ENCODE data around the gene CELF4.

CELF4 gene

DNA sequence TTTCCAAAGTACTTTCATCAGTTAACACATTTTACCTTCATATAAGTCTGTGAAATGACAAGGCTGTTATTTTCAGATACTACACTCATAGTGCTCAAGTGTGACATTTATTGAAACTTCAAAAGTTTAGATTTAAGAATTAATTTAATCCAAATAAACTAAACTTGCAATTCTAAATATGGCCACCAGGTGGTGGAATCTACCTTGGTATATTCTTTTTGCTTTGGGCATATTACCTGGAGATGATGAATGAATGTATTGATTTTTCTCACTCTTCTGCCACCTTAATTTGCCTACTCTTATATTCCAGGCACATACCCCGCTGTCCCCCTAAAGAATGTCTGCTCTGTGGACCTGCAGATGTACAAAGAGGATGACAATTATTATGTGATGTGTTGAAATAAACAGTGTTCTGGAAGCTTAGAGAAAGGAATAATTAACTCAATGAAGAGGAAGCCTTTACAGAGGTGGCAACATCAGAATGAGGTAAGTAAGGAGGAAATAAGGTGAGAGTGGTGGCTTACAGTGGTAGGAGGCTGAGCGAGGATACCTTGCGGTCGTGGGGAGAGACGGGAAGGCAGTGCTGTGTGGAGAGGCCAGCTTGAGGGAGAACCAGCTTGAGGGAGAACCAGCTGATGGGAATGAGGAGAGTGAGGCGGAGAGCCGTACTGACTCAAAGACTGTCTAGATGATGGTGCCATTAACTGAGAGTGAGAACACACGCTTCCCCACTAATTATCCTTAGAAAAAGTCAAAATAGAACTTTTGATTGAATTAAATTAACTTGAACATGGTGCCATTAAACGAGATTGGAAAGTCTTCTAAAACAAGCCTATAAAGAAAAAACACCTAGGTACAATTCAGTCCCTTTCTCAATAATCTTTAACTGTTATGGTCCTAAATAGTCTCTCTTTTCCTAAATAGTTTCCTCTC lies 179.5 kb downstream of the CELF4 start:
- Histone ChIP-seq H3K4me3 (ENCODE audit: low read depth, low read length) (no peak overlapping the region), H3K27me3 (no peaks in the 10 kb centered on the region), H3K9me3 (no peaks in the 10 kb centered on the region), H3K4me1 (no peaks in the 10 kb centered on the region), H3K36me3 (no peaks in the 10 kb centered on the region)
- TF ChIP-seq, protein P1, sequence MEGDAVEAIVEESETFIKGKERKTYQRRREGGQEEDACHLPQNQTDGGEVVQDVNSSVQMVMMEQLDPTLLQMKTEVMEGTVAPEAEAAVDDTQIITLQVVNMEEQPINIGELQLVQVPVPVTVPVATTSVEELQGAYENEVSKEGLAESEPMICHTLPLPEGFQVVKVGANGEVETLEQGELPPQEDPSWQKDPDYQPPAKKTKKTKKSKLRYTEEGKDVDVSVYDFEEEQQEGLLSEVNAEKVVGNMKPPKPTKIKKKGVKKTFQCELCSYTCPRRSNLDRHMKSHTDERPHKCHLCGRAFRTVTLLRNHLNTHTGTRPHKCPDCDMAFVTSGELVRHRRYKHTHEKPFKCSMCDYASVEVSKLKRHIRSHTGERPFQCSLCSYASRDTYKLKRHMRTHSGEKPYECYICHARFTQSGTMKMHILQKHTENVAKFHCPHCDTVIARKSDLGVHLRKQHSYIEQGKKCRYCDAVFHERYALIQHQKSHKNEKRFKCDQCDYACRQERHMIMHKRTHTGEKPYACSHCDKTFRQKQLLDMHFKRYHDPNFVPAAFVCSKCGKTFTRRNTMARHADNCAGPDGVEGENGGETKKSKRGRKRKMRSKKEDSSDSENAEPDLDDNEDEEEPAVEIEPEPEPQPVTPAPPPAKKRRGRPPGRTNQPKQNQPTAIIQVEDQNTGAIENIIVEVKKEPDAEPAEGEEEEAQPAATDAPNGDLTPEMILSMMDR (IDR thresholded peaks at IDR 0.05; ENCODE audit: low read depth, low read length), result peak; percentile 38
- DNase-seq, result no peak

DNA sequence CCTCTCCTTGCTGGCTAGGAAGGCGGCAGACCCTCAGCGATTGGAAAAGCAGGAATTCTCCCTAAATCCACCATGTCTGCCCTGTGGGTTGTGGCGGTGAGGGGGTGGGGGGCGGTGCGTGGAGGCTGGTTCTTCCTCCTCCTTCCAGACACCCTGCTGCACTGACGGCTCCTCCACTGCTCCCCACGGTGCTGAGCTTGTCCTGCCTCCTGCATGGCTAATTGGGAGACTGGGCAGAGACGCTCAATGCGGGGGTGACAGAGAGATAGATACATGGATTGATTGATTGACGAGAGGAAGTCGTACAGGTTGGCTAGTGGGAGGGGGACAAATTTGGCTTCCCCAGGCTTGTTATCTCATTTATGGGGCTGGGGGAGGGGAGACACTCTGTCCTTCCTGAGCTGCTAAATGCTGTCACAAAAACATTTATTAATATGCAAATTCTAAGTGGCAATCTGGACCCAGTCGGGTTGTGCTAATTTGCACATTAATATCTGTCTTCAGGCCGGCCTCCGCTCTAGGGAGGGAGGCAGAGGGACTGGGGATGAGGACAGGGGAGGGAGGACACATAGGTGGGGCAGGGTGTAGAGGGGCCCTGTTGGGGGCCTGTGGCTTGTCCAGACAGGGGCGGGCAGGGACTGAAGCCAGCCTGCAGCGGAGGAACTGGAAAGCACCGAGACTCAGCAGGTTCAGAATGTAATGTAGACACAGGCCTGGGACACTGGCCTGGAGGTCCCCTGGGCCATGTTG lies 181.6 kb downstream of the CELF4 start:
- DNase-seq, result peak; percentile 46
- no peaks in the 10 kb centered on the region for H3K36me3 ChIP-seq
- no peaks in the 10 kb centered on the region for H3K4me1 ChIP-seq
- TF ChIP-seq, protein P1 (IDR thresholded peaks at IDR 0.05; ENCODE audit: low read depth, low read length), result no peak
- H3K4me3 ChIP-seq (ENCODE audit: low read depth, low read length), result no peak overlapping the region
- H3K27me3 ChIP-seq, result no peaks in the 10 kb centered on the region
- no peaks in the 10 kb centered on the region for H3K9me3 ChIP-seq

DNA sequence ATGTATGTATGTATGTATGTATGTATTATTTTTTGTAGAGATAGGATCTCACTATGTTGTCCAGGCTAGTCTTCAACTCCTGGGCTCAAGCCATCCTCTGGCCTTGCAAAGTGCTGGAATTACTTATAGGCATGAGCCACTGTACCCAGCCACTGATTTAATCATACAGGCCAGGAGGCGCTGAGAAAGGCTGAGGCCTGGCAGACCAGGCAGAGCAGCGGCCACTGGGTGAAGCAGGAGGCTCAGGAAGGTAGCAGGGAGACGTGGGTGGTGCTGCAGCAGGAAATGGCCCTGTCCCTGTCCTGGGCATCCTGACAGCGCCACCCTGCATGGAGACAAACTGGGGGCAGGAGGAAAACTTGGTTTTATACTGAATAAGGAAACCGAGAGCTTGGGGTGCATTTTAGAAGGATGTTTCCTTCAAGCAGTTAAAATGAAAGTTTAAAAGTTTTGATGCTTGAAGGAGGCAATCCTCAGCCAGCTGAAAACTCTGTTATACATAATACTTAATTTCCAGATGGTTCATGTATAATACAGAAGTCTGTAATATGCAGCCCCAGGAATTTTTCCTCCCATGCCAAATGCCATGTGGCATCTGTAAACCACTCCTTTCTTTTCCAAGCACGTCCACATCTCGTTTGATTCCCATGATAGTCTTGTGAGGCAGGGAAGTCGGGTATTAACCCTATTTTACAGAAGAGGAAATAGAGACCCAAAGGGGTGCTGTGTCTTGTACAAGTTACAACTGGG lies 182.4 kb downstream of the CELF4 start:
- no peak overlapping the region for H3K4me3 ChIP-seq (ENCODE audit: low read depth, low read length)
- H3K9me3 ChIP-seq, result no peaks in the 10 kb centered on the region
- no peaks in the 10 kb centered on the region for H3K27me3 ChIP-seq
- H3K4me1 ChIP-seq, result no peaks in the 10 kb centered on the region
- TF ChIP-seq, protein P1 (IDR thresholded peaks at IDR 0.05; ENCODE audit: low read depth, low read length), result no peak
- DNase-seq, result peak; percentile 27
- no peaks in the 10 kb centered on the region for H3K36me3 ChIP-seq

DNA sequence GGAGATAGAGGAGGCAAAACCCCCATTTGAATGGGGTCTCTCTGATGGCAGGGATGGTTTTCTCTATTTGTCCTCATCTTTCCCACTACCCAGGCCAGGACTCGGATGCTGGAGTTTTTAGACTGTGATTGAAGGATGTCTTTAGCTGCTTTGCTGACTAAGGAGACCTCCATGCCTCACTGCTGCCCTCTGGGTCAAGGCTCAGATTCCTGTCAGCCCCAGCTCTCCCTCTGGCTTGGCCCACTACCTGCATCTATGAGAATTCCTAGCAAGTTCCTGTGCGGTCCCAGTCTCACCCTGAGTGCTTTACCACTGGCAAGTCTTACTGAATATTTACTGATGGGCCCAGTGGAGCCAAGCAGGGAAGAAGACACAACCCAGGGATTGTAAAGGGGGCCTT lies 184.0 kb downstream of the CELF4 start:
- Histone ChIP-seq H3K4me1 (no peaks in the 10 kb centered on the region), H3K27me3 (no peaks in the 10 kb centered on the region), H3K36me3 (no peaks in the 10 kb centered on the region), H3K4me3 (ENCODE audit: low read depth, low read length) (no peak overlapping the region), H3K9me3 (no peaks in the 10 kb centered on the region)
- no peak for DNase-seq
- TF ChIP-seq, protein P1 (IDR thresholded peaks at IDR 0.05; ENCODE audit: low read depth, low read length), result no peak

DNA sequence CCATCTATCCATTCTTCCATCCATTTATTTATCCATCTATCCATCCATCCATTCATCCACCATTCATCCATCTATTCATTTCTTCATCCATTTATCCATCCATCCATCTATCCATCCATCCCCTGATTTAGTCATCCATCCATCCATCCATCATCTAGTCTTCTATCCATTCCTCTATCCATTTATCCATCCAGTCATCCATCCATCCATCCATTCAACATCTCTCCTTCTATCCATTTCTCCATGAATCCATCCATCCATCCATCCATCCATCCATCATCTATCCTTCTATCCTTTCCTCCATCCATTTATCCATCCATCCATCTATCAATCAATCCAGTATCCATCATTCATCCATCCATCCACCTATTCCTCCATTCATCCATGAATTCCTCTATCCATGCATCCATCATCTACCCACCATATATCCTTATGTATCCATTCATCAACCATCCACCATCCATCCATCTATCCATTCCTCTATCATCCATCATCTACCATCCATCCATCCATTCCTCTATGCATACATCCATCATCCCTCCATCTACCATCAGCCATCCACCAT lies 185.0 kb downstream of the CELF4 start:
- Histone ChIP-seq H3K9me3 (no peaks in the 10 kb centered on the region), H3K27me3 (no peaks in the 10 kb centered on the region), H3K36me3 (no peaks in the 10 kb centered on the region), H3K4me3 (ENCODE audit: low read depth, low read length) (no peak overlapping the region), H3K4me1 (no peaks in the 10 kb centered on the region)
- DNase-seq, result no peak
- TF ChIP-seq, protein P1 (IDR thresholded peaks at IDR 0.05; ENCODE audit: low read depth, low read length), result no peak
